PFSK-1 (cell line): ENCODE data around the gene PLCXD3.

Source experiments
- FOXP2 ChIP-seq: optimal IDR thresholded peaks from 2 replicates; pipeline ENCODE3; 2011; ENCODE audit warnings: borderline replicate concordance, control low read depth, inconsistent platforms; ENCODE audit not compliant: insufficient read depth; ENCODE audit errors: extremely low read length, extremely low read depth
- POLR2AphosphoS5 ChIP-seq: IDR thresholded peaks from 2 replicates; pipeline ENCODE4 v1.6.1; 2012; ENCODE audit warnings: low read depth, mild to moderate bottlenecking, control low read depth, low read length, moderate library complexity
- REST ChIP-seq, 2 experiments: IDR thresholded peaks; 2 replicates each; pipeline versions ENCODE4 v1.6.1 to v1.8.0; 2011 to 2012; ENCODE audit warnings: low read depth in 2 of 2, low read length in 2 of 2, control low read depth in 1 of 2, inconsistent platforms in 1 of 2, mild to moderate bottlenecking in 1 of 2, moderate library complexity in 1 of 2; ENCODE audit not compliant: insufficient read depth in 1 of 2
- SIN3A ChIP-seq: IDR thresholded peaks from 2 replicates; pipeline ENCODE4 v1.6.1; 2012; ENCODE audit warnings: mild to moderate bottlenecking, low read length, moderate library complexity, borderline replicate concordance; ENCODE audit not compliant: insufficient read depth
- TAF1 ChIP-seq: IDR thresholded peaks from 2 replicates; pipeline ENCODE4 v1.6.1; 2012; ENCODE audit warnings: low read length, control low read depth, borderline replicate concordance; ENCODE audit not compliant: insufficient read depth

DNA sequence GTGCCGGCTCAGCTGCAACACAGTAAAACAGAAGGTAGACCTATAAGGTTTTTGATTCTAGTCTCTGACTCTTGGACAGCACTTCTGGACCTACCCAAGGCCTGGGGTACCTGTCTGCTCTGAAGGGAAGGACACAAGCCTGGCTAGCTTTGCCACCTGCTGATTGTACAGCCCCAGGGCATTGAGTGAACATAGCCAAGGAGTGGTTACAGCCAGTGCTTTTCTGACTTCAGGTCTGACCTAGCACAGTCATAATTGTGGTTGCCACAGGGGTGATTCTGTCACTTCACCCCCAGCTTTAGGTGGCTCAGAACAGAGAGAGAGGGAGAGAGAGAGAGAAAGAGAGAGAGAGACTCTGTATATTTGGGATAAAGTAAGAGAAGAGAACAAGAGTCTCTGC, 118.4 kb downstream of the PLCXD3 start:
- no peak for TF ChIP-seq FOXP2
- no peak for TF ChIP-seq REST (IDR thresholded peaks at IDR 0.05; ENCODE audit: insufficient read depth in 1 of 2, low read depth in 2 of 2, low read length in 2 of 2)
- TF ChIP-seq POLR2AphosphoS5: no peak
- no peak for TF ChIP-seq TAF1
- no peak for TF ChIP-seq SIN3A
